GM12878 (cell line): Measurements from ENCODE around the gene BORCS8. TPM values are rescaled to one million over a fixed set of nuclear protein-coding genes. Genes with fewer than 3 reads are reported as not detected.
A peak's percentile ranks its signal among the peaks of the same experiment; 100 is the strongest.

ENCODE experiments used
- ATAC-seq: fragments of 200-7000 bp; cut with Tn5 transposase; 3 replicates; pipeline ENCODE4 v1.9.1; 2020; ENCODE audit warnings: mild to moderate bottlenecking, moderate library complexity
- BruUV-seq: library from RNA; stranded (reverse); fragments of 400-500 nt; replicated peaks from 2 replicates; lab custom pipeline; 2021; lab: Mats Ljungman, UMichigan
- CTCF ChIA-PET: fragments of 300-600 bp; sonication (Branson Sonifier 250); formaldehyde crosslinking; extraction: SDS; loops from one replicate; lab custom pipeline; 2021; ENCODE audit warnings: inconsistent platforms; lab: Yijun Ruan, JAX
- POLR2A ChIA-PET: fragments of 350-600 bp; formaldehyde crosslinking; extraction: SDS; loops from one replicate; lab custom pipeline; 2021; ENCODE audit warnings: inconsistent platforms; lab: Charles Lee
- RAD21 ChIA-PET: fragments of 300-600 bp; sonication (Branson Sonifier 250); formaldehyde crosslinking; loops from one replicate; lab custom pipeline; 2023; ENCODE audit warnings: antibody characterized with exemption; ENCODE audit not compliant: unreplicated experiment; lab: Charles Lee
- SMC1A ChIA-PET: fragments of 300-600 bp; sonication (Branson Sonifier 250); formaldehyde crosslinking; loops from one replicate; lab custom pipeline; 2023; ENCODE audit not compliant: unreplicated experiment, uncharacterized antibody; lab: Charles Lee
- DNase-seq: peaks from one replicate; pipeline ENCODE4 v3.0.0-alpha.2; 2011; ENCODE audit warnings: low read depth, low spot score
- FAIRE-seq: peaks from 3 replicates; lab custom pipeline; 2011; peaks lifted over from hg19 to GRCh38; lab: Jason Lieb, UNC
- H2AFZ ChIP-seq: 2 replicates; pipeline ENCODE4 v1.6.0; 2011; ENCODE audit warnings: low read depth, low read length, control low read depth; ENCODE audit not compliant: control insufficient read depth
- H3K27ac ChIP-seq: 2 replicates; pipeline ENCODE4 v1.5.1; 2011; ENCODE audit warnings: control low read depth; ENCODE audit not compliant: control insufficient read depth, insufficient read depth
- H3K27me3 ChIP-seq, 2 experiments: replicated peaks in 1 of 2; 2 replicates each; pipeline versions ENCODE4 v1.6.0 to v1.6.1; 2011; ENCODE audit warnings: low read length in 1 of 2; ENCODE audit not compliant: control insufficient read depth in 2 of 2, insufficient read depth in 2 of 2
- H3K36me3 ChIP-seq, 2 experiments: 2 replicates each; pipeline ENCODE4 v1.5.1; 2011; ENCODE audit warnings: low read length in 1 of 2; ENCODE audit not compliant: control insufficient read depth in 2 of 2, insufficient read depth in 2 of 2
- H3K4me1 ChIP-seq: 2 replicates; pipeline ENCODE4 v1.6.1; 2011; ENCODE audit warnings: mild to moderate bottlenecking, low read length, moderate library complexity, mixed read lengths; ENCODE audit not compliant: control insufficient read depth, insufficient read depth
- H3K4me2 ChIP-seq: 2 replicates; pipeline ENCODE4 v1.6.0; 2011; ENCODE audit warnings: control low read depth; ENCODE audit not compliant: control insufficient read depth, insufficient read depth
- H3K4me3 ChIP-seq: fragments of 200-600 bp; sonication (generic); 2 replicates; pipeline ENCODE4 v1.5.1; 2016
- H3K79me2 ChIP-seq: 2 replicates; pipeline ENCODE4 v1.6.0; 2011; ENCODE audit warnings: low read length; ENCODE audit not compliant: control insufficient read depth, insufficient read depth
- H3K9ac ChIP-seq: 2 replicates; pipeline ENCODE4 v1.8.0; 2011; ENCODE audit warnings: low read length, control low read depth, mixed read lengths; ENCODE audit not compliant: control insufficient read depth, insufficient read depth
- H3K9me3 ChIP-seq: replicated peaks from 3 replicates; pipeline ENCODE4 v1.5.1; 2011; ENCODE audit warnings: mild to moderate bottlenecking, low read length; ENCODE audit not compliant: control insufficient read depth, insufficient read depth
- H4K20me1 ChIP-seq: 2 replicates; pipeline ENCODE4 v1.6.0; 2011; ENCODE audit not compliant: control insufficient read depth, insufficient read depth
- ATF7 ChIP-seq: fragments of 450-650 bp; IDR thresholded peaks from 2 replicates; pipeline ENCODE4 v1.6.1; 2016; ENCODE audit warnings: low read depth, mild to moderate bottlenecking
- CBX3 ChIP-seq: fragments of 200-600 bp; sonication (generic); IDR thresholded peaks from 2 replicates; pipeline ENCODE4 v1.6.1; 2016; ENCODE audit warnings: low read depth, borderline replicate concordance
- CEBPZ ChIP-seq: fragments of 150-350 bp; IDR thresholded peaks from 2 replicates; pipeline ENCODE4 v1.6.1; 2016; ENCODE audit warnings: low read depth, low read length
- CHD4 ChIP-seq: fragments of 200-600 bp; sonication (generic); IDR thresholded peaks from 2 replicates; pipeline ENCODE4 v1.6.1; 2016; ENCODE audit warnings: mild to moderate bottlenecking
- CREB1 ChIP-seq: IDR thresholded peaks from 2 replicates; pipeline ENCODE4 v1.6.1; 2012; ENCODE audit warnings: low read depth, mild to moderate bottlenecking, inconsistent platforms
- CREM ChIP-seq: IDR thresholded peaks from 2 replicates; pipeline ENCODE4 v1.6.1; 2014; ENCODE audit warnings: antibody characterized with exemption, low read depth
- IKZF1 ChIP-seq: fragments of 450-650 bp; conservative IDR thresholded peaks from 2 replicates; pipeline ENCODE4 v1.6.1; 2017; ENCODE audit warnings: antibody characterized with exemption, mild to moderate bottlenecking
- NFYA ChIP-seq: IDR thresholded peaks from 2 replicates; pipeline ENCODE4 v1.6.1; 2011; ENCODE audit warnings: low read depth, mild to moderate bottlenecking, low read length, improper control_type of control experiment, borderline replicate concordance
- NRF1 ChIP-seq: conservative IDR thresholded peaks from 2 replicates; pipeline ENCODE4 v1.6.1; 2011; ENCODE audit warnings: mild to moderate bottlenecking, low read depth, low read length, improper control_type of control experiment
- POU2F2 ChIP-seq: IDR thresholded peaks from 3 replicates; pipeline ENCODE4 v1.6.1; 2011; ENCODE audit warnings: low read depth, mild to moderate bottlenecking, low read length, borderline replicate concordance
- RAD51 ChIP-seq: fragments of 450-650 bp; IDR thresholded peaks from 2 replicates; pipeline ENCODE4 v1.6.1; 2016; ENCODE audit warnings: moderate library complexity, mild to moderate bottlenecking, inconsistent platforms
- RELB ChIP-seq: fragments of 450-650 bp; IDR thresholded peaks from 2 replicates; pipeline ENCODE4 v1.6.1; 2017; ENCODE audit warnings: low read depth, mild to moderate bottlenecking, moderate library complexity
- SMAD1 ChIP-seq: fragments of 450-650 bp; IDR thresholded peaks from 2 replicates; pipeline ENCODE4 v1.6.1; 2018; ENCODE audit warnings: mild to moderate bottlenecking, low read depth; ENCODE audit not compliant: partially characterized antibody
- SPI1 ChIP-seq: IDR thresholded peaks from 2 replicates; pipeline ENCODE4 v1.6.1; 2011; ENCODE audit warnings: low read depth, mild to moderate bottlenecking, low read length, moderate library complexity, borderline replicate concordance; ENCODE audit not compliant: insufficient read depth
- TCF12 ChIP-seq: IDR thresholded peaks from 2 replicates; pipeline ENCODE4 v1.6.1; 2011; ENCODE audit warnings: low read depth, mild to moderate bottlenecking, low read length
- TCF7 ChIP-seq: IDR thresholded peaks from 2 replicates; pipeline ENCODE4 v1.6.1; 2014; ENCODE audit warnings: antibody characterized with exemption, borderline replicate concordance
- WRNIP1 ChIP-seq: IDR thresholded peaks from 2 replicates; pipeline ENCODE4 v1.6.1; 2011; ENCODE audit warnings: low read depth, low read length, improper control_type of control experiment, borderline replicate concordance
- ZNF217 ChIP-seq: fragments of 450-650 bp; IDR thresholded peaks from 2 replicates; pipeline ENCODE4 v1.6.1; 2017; ENCODE audit warnings: antibody characterized with exemption, mild to moderate bottlenecking
- WGBS: methylation state at CpG from one replicate; pipeline ENCODE4 v1.1.6; 2016; ENCODE audit warnings: low lambda C conversion rate; ENCODE audit not compliant: insufficient replicate concordance, insufficient coverage; ENCODE audit errors: missing lambda C conversion rate; 5-methylcytosine and 5-hydroxymethylcytosine counted together
- in situ Hi-C: fragments of 300-500 bp; cut with MboI; formaldehyde crosslinking; loops from 9 replicates; pipeline ENCODE4 v1.14.3; 2018; ENCODE audit warnings: mixed read lengths
- intact Hi-C: fragments of 100-400 bp; cut with micrococcal nuclease; formaldehyde crosslinking; loops from one replicate; pipeline ENCODE4 v1.14.2; 2022; ENCODE audit not compliant: unreplicated experiment
- polyA plus RNA-seq, 11 experiments: library from polyadenylated mRNA; depleted of rRNA in 4 of 11; unstranded in 6 of 11; stranded (reverse) in 5 of 11; fragments of >200 nt; fragmentation: Nextera tagmentation in 4 of 11; fragmentation: Illumina TruSeq in 1 of 11; extraction: Ambion mirVana in 4 of 11; extraction: Trizol in 1 of 11; gene quantifications; 1 replicate in 1 of 11; 2 replicates in 10 of 11; pipeline versions ENCODE4 v1.2.1 to v1.2.3, GENCODE V29; 2011 to 2016; ENCODE audit warnings: inconsistent platforms in 2 of 11, missing spikeins in 2 of 11, low read depth in 1 of 11
- total RNA-seq, 4 experiments: library from RNA; depleted of rRNA in 3 of 4; stranded (reverse); fragments of >200 nt in 3 of 4; fragmentation: Illumina TruSeq in 1 of 4; extraction: Trizol in 1 of 4; gene quantifications; 2 replicates each; pipeline versions ENCODE4 v1.2.1 to v1.2.3, GENCODE V29; 2013 to 2021

BORCS8 gene
- total and polyA plus RNA-seq, 10 of the 15 experiments (the other 5 are each of a cell fraction or from before 2014, with no cell fraction given) = 3.7 to 40.3 (median 23.4) TPM

- TF ChIP-seq NRF1 (no peak), SMAD1 (no peak)
These were observed 12.2 kb upstream of the BORCS8 start (continued) for GRCh38 chr19:19204181-19204580.

- ChIA-PET SMC1A (interaction anchor here (0.9 to 1.5 kb wide), 5 partner anchors 10 to 112 kb away, joined by 3 to 12 read pairs (median 3); no protein-coding TSS in a partner anchor), CTCF (interaction anchor here (0.6 to 1.0 kb wide), 5 partner anchors 10 to 1998 kb away, joined by 3 to 6 read pairs (median 3); no protein-coding TSS in a partner anchor), RAD21 (interaction anchor here (1.2 to 2.3 kb wide), 5 partner anchors 9 to 28 kb away, joined by 3 to 15 read pairs (median 5); partner anchors contain the start of genes BORCS8 and RFXANK), POLR2A (interaction anchor here (3.2 kb wide), 1 partner anchor 11 kb away, joined by 25 read pairs; the partner anchor contains the start of genes BORCS8 and RFXANK)
- 11% methylated on average over 56 of the region's 60 CpGs for WGBS
- peak; percentile 81 for FAIRE-seq
- intact Hi-C loops = no loop called here
- Histone ChIP-seq H2AFZ (peak within 1 kb of the TSS; percentile 78), H3K27ac (peak within 1 kb of the TSS; percentile 75), H3K4me1 (peaks cover 8% of the 10 kb centered on the region; the same call in 1 of the 2 replicates), H3K9me3 (no peaks in the 10 kb centered on the region), H3K9ac (peak within 1 kb of the TSS; percentile 70), H3K36me3 (peaks cover 4 to 12% of the 10 kb centered on the region in 2 experiments; a peak in 3 of 4 replicates), H3K27me3 (no peaks in the 10 kb centered on the region), H3K4me3 (peak within 1 kb of the TSS; percentile 93), H3K4me2 (peak within 1 kb of the TSS; percentile 99), H4K20me1 (no peaks in the 10 kb centered on the region), H3K79me2 (peaks cover 16% of the 10 kb centered on the region)
- BruUV-seq = TSS peak; percentile 96
- peak; percentile 73 for DNase-seq
- ATAC-seq = peak; percentile 94
- in situ Hi-C loops = no loop called here
- TF ChIP-seq CREM (no peak), CEBPZ (no peak), CBX3 (no peak), WRNIP1 (no peak), ATF7 (no peak), RAD51 (no peak), CREB1 (peak; percentile 45; the same call in 1 of the 2 replicates), SPI1 (no peak), TCF7 (no peak), CHD4 (no peak), NFYA (no peak), POU2F2 (peak; percentile 31; the same call in 1 of the 3 replicates), RELB (peak; percentile 80; the same call in 1 of the 2 replicates), IKZF1 (no peak; the same call in 1 of the 2 replicates), TCF12 (no peak), ZNF217 (no peak)
These were observed 11.3 kb upstream of the BORCS8 start, which contains the start of gene NR2C2AP for GRCh38 chr19:19203012-19203856. Gene NR2C2AP (minus strand): TSS chr19:19203414. CDS start chr19:19203060, 354 bp downstream.
